ENCODE data around the gene GPD1L. TPM values are rescaled to one million over a fixed set of nuclear protein-coding genes. Genes with fewer than 3 reads are reported as not detected.

GPD1L gene
- total and polyA plus RNA-seq, 8 donors = 16.5 to 79.0 (median 34.7) TPM

DNA sequence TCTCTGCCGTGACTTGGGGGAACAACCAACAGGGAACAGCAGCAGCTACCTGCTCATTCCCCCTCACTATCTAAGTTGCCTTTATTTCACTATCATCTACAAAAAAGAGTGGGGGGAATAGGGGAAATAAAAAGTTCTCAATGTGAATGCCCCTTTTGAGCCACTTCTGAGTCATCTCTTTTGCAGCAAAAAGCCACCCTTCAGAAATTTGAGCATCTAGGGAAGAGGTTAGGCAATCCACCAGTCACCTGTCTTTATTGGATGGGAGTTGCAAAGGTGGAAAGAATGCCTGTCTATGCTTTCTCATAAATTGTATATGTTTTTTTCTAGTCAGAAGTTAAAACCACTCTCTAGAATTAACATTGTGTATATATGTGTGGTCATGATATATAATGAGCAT is 41.1 kb downstream of the GPD1L start:
- peaks cover 14 to 63% (median 60%) of the 10 kb centered on the region in 4 donors for H3K36me3 ChIP-seq
- TF ChIP-seq POLR2A (IDR thresholded peaks at IDR 0.05) = no peak
- TF ChIP-seq, protein P1, sequence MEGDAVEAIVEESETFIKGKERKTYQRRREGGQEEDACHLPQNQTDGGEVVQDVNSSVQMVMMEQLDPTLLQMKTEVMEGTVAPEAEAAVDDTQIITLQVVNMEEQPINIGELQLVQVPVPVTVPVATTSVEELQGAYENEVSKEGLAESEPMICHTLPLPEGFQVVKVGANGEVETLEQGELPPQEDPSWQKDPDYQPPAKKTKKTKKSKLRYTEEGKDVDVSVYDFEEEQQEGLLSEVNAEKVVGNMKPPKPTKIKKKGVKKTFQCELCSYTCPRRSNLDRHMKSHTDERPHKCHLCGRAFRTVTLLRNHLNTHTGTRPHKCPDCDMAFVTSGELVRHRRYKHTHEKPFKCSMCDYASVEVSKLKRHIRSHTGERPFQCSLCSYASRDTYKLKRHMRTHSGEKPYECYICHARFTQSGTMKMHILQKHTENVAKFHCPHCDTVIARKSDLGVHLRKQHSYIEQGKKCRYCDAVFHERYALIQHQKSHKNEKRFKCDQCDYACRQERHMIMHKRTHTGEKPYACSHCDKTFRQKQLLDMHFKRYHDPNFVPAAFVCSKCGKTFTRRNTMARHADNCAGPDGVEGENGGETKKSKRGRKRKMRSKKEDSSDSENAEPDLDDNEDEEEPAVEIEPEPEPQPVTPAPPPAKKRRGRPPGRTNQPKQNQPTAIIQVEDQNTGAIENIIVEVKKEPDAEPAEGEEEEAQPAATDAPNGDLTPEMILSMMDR (IDR thresholded peaks at IDR 0.05) = no peak
- no peak for TF ChIP-seq POLR2AphosphoS5 (IDR thresholded peaks at IDR 0.05)
- TF ChIP-seq EP300 (IDR thresholded peaks at IDR 0.05) = no peak
- no peaks in the 10 kb centered on the region for H3K9me3 ChIP-seq
- H3K27me3 ChIP-seq = no peaks in the 10 kb centered on the region
- DNase-seq = no peak
- peaks cover 0 to 10% (median 5%) of the 10 kb centered on the region in 4 donors for H3K4me1 ChIP-seq
- H3K4me3 ChIP-seq = no peak overlapping the region
- intact Hi-C loops (cut with DNase I; ENCODE audit: low total_unique reads) = no loop called here
- 85 to 89% (median 88%) methylated on average over 1 of the region's 1 CpG for WGBS, 5 donors
- H3K27ac ChIP-seq = no peak overlapping the region

- H3K36me3 ChIP-seq = peaks cover 14 to 68% (median 64%) of the 10 kb centered on the region in 4 donors
Measured at GRCh38 chr3:32147933-32148332, 41.5 kb downstream of the GPD1L start.

GRCh38 chr3:32148351-32148750 is 41.9 kb downstream of the GPD1L start:
- H3K36me3 ChIP-seq = peaks cover 14 to 72% (median 66%) of the 10 kb centered on the region in 4 donors
- intact Hi-C loops (cut with DNase I; ENCODE audit: low total_unique reads) = no loop called here
- WGBS, 5 donors = 38 to 76% (median 60%) methylated on average over 5 of the region's 5 CpGs

More at GRCh38 chr3:32147933-32148332, 41.5 kb downstream of the GPD1L start:
- Histone ChIP-seq H3K4me1 (peaks cover 0 to 10% (median 5%) of the 10 kb centered on the region in 4 donors), H3K4me3 (no peak overlapping the region), H3K27ac (no peak overlapping the region), H3K9me3 (no peaks in the 10 kb centered on the region), H3K27me3 (no peaks in the 10 kb centered on the region)
- intact Hi-C loops (cut with DNase I; ENCODE audit: low total_unique reads) = no loop called here
- TF ChIP-seq, protein P1 (IDR thresholded peaks at IDR 0.05) = no peak
- no peak for TF ChIP-seq EP300 (IDR thresholded peaks at IDR 0.05)
- no peak for TF ChIP-seq POLR2A (IDR thresholded peaks at IDR 0.05)
- no peak for TF ChIP-seq POLR2AphosphoS5 (IDR thresholded peaks at IDR 0.05)
- 66 to 85% (median 75%) methylated on average over 3 of the region's 3 CpGs for WGBS, 5 donors
- DNase-seq = no peak

DNA sequence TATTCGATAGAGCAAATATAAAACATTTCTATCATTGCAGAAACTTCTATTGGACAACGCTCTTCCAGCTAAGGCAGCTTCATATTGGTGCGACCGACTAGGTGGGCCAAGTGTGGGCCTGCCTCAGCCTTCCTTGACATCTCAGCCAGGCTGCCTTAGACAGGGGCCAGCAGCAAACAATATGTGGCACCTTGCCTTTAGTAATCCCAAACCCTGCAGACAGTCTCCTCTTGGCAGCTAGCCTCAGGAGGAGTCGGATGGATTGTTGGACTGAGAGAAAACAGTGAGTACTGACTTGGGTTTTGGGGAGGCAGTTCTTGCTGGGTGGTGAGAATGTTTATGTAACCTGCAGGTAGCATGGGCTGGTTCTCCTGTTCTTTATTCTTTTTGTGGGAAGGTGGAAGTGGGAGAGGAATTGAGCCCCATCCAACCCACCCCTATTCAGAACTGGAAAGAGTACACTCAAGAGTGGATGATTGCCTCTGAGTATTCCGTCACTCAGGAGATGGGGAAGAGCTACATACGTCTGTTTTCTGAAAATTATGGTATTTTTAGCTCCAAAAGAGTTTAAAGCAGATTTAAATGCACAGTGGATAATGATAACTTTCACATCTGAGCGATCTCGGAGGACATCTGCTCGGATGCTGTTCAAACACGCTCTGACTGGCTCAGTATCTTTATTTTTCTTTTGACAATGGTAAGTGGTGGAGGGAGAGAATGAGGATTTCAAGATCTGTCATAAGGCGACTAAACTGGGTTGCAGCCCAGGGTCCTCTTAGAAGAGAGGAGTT is 47.2 kb downstream of the GPD1L start:
- no peak overlapping the region for H3K4me3 ChIP-seq
- no peaks in the 10 kb centered on the region for H3K27me3 ChIP-seq
- H3K36me3 ChIP-seq = peaks cover 24 to 100% (median 93%) of the 10 kb centered on the region in 4 donors
- intact Hi-C loops (cut with DNase I; ENCODE audit: low total_unique reads) = no loop called here
- DNase-seq = no peak
- no peak overlapping the region for H3K27ac ChIP-seq
- 91 to 96% (median 94%) methylated on average over 12 of the region's 12 CpGs for WGBS, 5 donors
- H3K9me3 ChIP-seq = no peaks in the 10 kb centered on the region
- H3K4me1 ChIP-seq = no peaks in the 10 kb centered on the region
- no peak for TF ChIP-seq EP300 (IDR thresholded peaks at IDR 0.05)
- TF ChIP-seq POLR2A (IDR thresholded peaks at IDR 0.05) = no peak
- TF ChIP-seq, protein P1 (IDR thresholded peaks at IDR 0.05) = no peak
- no peak for TF ChIP-seq POLR2AphosphoS5 (IDR thresholded peaks at IDR 0.05)

More at GRCh38 chr3:32148351-32148750, 41.9 kb downstream of the GPD1L start:
- no peak for TF ChIP-seq EP300 (IDR thresholded peaks at IDR 0.05)
- no peak for TF ChIP-seq POLR2A (IDR thresholded peaks at IDR 0.05)
- TF ChIP-seq, protein P1 (IDR thresholded peaks at IDR 0.05) = no peak
- no peak for TF ChIP-seq POLR2AphosphoS5 (IDR thresholded peaks at IDR 0.05)
- H3K4me3 ChIP-seq = no peak overlapping the region
- H3K27ac ChIP-seq = no peak overlapping the region
- no peaks in the 10 kb centered on the region for H3K9me3 ChIP-seq
- DNase-seq = no peak
- H3K27me3 ChIP-seq = no peaks in the 10 kb centered on the region
- H3K4me1 ChIP-seq = peaks cover 0 to 10% (median 5%) of the 10 kb centered on the region in 4 donors
